Measurements from ENCODE around the gene ANKRD17. TPM values are rescaled to one million over a fixed set of nuclear protein-coding genes. Genes with fewer than 3 reads are reported as not detected.
A peak's percentile ranks its signal among the peaks of the same experiment; 100 is the strongest.

ANKRD17 gene
- total RNA-seq, 1 experiment from 2014 or later: 54.6 TPM

DNA sequence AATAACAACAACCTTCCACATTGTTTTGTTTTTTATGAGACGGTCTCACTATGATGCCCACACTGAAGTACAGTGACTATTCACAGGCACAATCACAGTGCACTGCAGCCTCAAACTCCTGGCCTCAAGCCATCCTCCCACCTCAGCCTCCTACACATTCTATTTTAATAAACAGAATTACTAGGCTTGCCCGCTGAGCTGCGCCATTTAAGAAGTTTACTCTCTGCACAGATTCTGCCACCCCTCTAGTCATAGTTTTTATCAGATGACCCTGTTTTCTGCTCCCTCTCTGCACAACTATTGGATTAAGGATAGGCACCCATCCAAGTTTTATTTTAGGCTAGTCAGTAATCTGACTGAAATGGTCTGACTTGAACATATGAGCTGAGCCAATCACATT lies 177.8 kb downstream of the ANKRD17 start:
- Mint-ChIP-seq H3K4me3 (ENCODE audit: low read depth, unreplicated experiment) (no peak overlapping the region), H3K27ac (ENCODE audit: unreplicated experiment) (no peak overlapping the region), H3K36me3 (ENCODE audit: insufficient read depth, unreplicated experiment) (peaks cover 11% of the 10 kb centered on the region), H3K4me1 (ENCODE audit: low read depth, unreplicated experiment) (no peaks in the 10 kb centered on the region), H3K9me3 (ENCODE audit: low read depth, unreplicated experiment) (no peaks in the 10 kb centered on the region), H3K27me3 (ENCODE audit: unreplicated experiment) (no peaks in the 10 kb centered on the region)
- intact Hi-C loops (cut with micrococcal nuclease; ENCODE audit: unreplicated experiment): no loop called here
- CTCF ChIA-PET: no interaction called here
- TF ChIP-seq, protein P1, sequence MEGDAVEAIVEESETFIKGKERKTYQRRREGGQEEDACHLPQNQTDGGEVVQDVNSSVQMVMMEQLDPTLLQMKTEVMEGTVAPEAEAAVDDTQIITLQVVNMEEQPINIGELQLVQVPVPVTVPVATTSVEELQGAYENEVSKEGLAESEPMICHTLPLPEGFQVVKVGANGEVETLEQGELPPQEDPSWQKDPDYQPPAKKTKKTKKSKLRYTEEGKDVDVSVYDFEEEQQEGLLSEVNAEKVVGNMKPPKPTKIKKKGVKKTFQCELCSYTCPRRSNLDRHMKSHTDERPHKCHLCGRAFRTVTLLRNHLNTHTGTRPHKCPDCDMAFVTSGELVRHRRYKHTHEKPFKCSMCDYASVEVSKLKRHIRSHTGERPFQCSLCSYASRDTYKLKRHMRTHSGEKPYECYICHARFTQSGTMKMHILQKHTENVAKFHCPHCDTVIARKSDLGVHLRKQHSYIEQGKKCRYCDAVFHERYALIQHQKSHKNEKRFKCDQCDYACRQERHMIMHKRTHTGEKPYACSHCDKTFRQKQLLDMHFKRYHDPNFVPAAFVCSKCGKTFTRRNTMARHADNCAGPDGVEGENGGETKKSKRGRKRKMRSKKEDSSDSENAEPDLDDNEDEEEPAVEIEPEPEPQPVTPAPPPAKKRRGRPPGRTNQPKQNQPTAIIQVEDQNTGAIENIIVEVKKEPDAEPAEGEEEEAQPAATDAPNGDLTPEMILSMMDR (IDR thresholded peaks at IDR 0.05; ENCODE audit: unreplicated experiment): no peak
- BruUV-seq (replicated peaks): no TSS peak
- no peak for DNase-seq

DNA sequence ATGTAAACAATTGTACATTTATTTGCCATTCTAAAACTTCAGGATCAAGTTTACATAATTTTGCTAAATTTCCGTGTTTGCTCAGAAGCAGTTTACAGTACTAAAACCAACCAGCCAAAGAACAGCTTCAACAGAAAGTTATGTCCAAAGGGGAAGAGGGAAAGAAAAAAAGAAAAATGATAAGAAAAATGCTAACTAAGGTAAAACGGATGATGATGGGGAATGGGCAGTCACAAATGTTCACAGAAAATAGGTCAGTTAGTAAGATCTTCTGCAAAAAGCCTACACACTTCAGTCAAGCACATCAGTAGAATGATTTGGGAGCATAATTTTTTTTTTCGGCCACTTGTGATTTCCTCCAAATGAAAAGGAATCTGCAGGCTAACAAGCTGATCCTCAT lies 182.8 kb downstream of the ANKRD17 start:
- H3K36me3 Mint-ChIP-seq (ENCODE audit: insufficient read depth, unreplicated experiment): peaks cover 10% of the 10 kb centered on the region
- H3K4me3 Mint-ChIP-seq (ENCODE audit: low read depth, unreplicated experiment): no peak overlapping the region
- DNase-seq: no peak
- H3K4me1 Mint-ChIP-seq (ENCODE audit: low read depth, unreplicated experiment): no peaks in the 10 kb centered on the region
- no peaks in the 10 kb centered on the region for H3K27me3 Mint-ChIP-seq (ENCODE audit: unreplicated experiment)
- CTCF ChIA-PET: no interaction called here
- TF ChIP-seq, protein P1 (IDR thresholded peaks at IDR 0.05; ENCODE audit: unreplicated experiment): no peak
- no TSS peak for BruUV-seq (replicated peaks)
- intact Hi-C loops (cut with micrococcal nuclease; ENCODE audit: unreplicated experiment): no loop called here
- no peaks in the 10 kb centered on the region for H3K9me3 Mint-ChIP-seq (ENCODE audit: low read depth, unreplicated experiment)
- H3K27ac Mint-ChIP-seq (ENCODE audit: unreplicated experiment): no peak overlapping the region

DNA sequence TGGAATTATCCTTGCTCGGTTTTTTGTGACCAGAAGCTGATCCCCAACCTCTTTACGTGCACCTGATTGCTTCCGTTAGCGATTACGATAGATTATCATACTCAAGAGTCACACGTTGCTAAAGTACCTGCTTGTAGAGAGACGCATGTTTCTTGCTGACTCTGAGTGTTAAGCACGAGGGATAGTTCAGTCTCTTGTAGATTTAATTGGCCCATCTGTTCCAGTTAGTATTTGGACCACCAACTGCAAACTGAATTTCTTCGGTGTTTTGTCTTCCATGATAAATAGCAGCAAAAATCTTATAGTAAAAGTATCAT lies 188.6 kb downstream of the ANKRD17 start:
- Mint-ChIP-seq H3K36me3 (ENCODE audit: insufficient read depth, unreplicated experiment) (peaks cover 21% of the 10 kb centered on the region), H3K4me3 (ENCODE audit: low read depth, unreplicated experiment) (peak overlapping the region; percentile 97), H3K9me3 (ENCODE audit: low read depth, unreplicated experiment) (no peaks in the 10 kb centered on the region), H3K27me3 (ENCODE audit: unreplicated experiment) (no peaks in the 10 kb centered on the region), H3K27ac (ENCODE audit: unreplicated experiment) (peak overlapping the region; percentile 92), H3K4me1 (ENCODE audit: low read depth, unreplicated experiment) (peaks cover 8% of the 10 kb centered on the region)
- CTCF ChIA-PET: no interaction called here
- DNase-seq: no peak
- intact Hi-C loops (cut with micrococcal nuclease; ENCODE audit: unreplicated experiment): no loop called here
- TF ChIP-seq, protein P1 (IDR thresholded peaks at IDR 0.05; ENCODE audit: unreplicated experiment): no peak
- TSS peak; percentile 96 for BruUV-seq (replicated peaks)

DNA sequence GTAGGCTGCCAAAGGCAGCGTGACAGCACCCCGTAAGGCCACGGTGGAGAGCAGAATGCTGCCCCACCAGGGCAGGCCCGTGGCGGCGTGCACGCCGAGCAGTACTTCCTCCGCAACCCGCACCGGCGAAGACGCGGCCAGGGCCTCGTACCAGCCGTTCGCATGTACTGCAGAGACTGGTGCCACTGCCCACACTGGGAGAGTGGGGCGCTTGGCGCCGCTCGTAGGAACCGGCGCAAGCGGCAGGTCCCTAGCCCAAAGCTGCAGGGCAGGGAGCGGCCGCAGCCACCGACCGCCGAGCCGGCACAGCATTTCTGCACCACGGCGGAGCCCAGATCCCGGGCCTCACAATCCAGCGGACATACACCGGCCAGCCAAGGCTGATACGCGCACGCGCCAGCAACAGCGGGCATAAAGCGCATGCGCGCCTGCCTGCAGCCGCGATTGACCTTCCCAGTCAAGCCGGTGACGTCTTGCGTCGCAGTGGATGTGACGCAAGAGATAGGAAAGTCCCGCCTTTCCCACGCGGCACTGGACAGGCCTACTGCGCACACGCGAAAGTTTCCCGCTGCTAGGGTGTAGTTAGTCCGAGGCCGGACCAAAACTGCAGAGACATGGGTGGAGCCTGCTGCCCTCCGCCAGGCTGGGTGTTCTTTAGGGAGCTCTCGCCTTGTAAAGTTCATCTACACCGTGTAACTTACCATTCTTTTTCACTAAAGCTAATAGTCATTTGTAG lies 189.1 kb downstream of the ANKRD17 start, which contains the start of gene COX18:
Gene COX18 (minus strand): TSS at position 379 of the 736 bp plus-strand sequence. CDS start 67 bp downstream, at position 312.
- H3K9me3 Mint-ChIP-seq (ENCODE audit: low read depth, unreplicated experiment): no peaks in the 10 kb centered on the region
- peak within 1 kb of the TSS; percentile 92 for H3K27ac Mint-ChIP-seq (ENCODE audit: unreplicated experiment)
- CTCF ChIA-PET: no interaction called here
- no TSS peak for BruUV-seq (replicated peaks)
- H3K36me3 Mint-ChIP-seq (ENCODE audit: insufficient read depth, unreplicated experiment): peaks cover 22% of the 10 kb centered on the region
- DNase-seq: peak; percentile 90
- H3K27me3 Mint-ChIP-seq (ENCODE audit: unreplicated experiment): no peaks in the 10 kb centered on the region
- H3K4me3 Mint-ChIP-seq (ENCODE audit: low read depth, unreplicated experiment): peak within 1 kb of the TSS; percentile 97
- intact Hi-C loops (cut with micrococcal nuclease; ENCODE audit: unreplicated experiment): no loop called here
- H3K4me1 Mint-ChIP-seq (ENCODE audit: low read depth, unreplicated experiment): peaks cover 8% of the 10 kb centered on the region
- TF ChIP-seq, protein P1 (IDR thresholded peaks at IDR 0.05; ENCODE audit: unreplicated experiment): no peak
